CD1c-positive myeloid dendritic cell (primary cell): ENCODE measurements around the gene ARPC5L.
"Not testable (repeated sequence)": the region's sequence is repeated elsewhere in the genome, so short reads cannot be mapped to it uniquely, and the experiment has no call there.

ENCODE experiments used
- DNase-seq: peaks from one replicate; pipeline ENCODE4 v3.0.0-alpha.2; 2016; ENCODE audit errors: extremely low spot score

The ARPC5L gene

DNA sequence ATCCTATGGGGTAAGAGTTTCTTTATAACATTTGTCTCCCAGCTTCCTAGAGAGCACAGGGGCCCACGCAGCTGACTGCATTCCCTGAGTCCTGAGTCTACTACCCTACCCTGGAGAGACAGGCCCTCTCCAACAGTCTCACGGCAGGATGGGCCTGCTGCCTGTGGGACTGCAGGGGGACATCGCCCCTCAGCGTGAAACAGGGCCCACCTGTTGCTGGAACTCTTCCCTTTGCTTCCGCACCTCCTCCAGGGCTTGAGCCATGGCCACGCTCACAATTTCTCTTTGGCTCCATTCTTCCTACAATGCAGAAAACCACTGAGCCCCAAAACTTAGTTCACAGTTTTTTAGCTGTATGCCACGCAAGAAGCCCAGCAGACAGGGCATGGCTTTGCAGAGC is 28.2 kb downstream of the ARPC5L start:
- no peak for DNase-seq

DNA sequence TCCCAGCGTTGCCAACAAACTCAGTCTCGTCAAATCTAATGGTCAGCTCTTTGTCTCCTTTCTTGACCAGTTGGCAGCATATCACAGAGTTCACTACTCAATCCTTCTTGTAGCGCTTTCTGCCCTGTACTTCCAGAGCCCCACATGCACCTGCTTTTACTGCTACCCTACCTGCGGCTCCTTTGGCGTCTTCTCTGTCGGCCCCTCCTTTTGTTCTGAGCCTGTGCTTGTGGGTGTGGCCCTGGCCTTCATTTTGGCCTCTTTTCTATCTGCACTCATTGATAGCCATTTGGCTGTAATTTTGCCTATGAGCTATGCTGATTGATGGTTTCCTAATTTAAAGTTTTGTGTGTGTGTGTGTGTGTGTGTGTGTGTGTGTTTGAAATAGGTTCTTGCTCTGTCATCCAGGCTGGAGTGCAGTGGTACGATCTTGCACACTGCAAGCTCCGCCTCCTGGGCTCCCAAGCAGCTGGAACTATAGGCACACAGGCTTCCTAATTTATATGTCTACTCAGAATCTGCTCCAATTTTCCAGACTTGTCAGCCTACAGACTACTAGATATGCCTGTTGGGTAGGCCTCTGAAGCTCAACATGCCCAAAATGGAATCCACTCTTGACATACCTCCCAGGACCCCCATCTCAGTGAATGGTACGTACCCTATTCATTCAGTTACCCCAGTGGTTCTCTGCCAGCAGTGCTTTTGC is 32.3 kb downstream of the ARPC5L start:
- DNase-seq, result no peak

DNA sequence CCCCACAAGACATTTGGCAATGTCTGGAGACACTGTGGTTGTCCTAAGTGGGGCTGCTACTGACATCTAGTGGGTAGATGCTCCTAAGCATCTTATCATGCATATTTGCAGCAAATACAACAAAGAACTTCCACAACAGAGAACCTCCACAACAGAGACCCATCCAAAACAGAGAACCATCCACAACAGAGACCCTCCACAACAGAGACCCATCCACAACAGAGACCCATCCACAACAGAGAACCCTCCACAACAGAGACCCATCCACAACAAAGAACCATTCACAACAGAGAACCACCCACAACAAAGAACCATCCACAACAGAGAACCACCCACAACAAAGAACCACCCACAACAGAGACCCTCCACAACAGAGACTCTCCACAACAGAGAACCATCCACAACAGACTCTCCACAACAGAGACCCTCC is 32.8 kb downstream of the ARPC5L start:
- DNase-seq, result peak; percentile 33

DNA sequence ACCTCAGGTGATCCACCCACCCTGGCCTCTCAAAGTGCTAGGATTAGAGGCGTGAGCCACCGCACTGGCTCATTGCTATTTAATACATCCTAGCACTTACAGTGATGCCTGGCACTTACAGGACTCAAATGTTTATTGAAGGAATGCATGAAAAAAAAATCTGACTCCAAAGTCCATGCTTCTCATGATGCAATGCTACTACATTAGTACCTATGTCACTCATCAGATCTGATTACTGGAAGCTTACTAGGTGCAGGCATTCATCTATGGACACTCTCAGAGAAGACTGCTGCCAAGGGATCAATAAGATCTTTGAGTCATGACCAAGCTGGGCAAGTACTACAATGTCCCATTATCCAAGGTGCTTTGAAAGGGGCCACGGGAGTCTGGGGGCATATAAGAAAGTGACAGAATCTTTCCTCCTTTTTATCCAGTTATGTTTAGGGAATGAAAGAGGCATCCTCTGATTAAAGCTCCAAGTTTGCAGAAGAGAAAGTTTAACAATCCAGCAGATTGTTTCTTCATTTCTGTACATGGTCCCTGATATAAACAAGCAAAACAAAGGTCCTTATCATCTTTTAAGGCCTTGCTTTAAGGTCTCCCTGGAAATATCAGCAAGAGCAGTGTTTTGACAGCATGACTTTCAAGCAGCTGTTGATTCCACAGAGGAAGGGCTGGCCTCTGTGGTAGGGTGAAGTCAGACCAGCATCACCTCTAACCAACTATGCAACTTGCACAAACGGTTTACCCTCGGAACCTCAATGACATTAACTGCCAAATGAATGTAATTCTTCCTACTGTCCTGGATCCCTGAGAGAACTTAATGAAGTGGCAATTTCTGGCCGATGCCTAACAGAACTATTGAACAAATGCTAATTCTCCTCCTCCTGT is 35.9 kb downstream of the ARPC5L start:
- no peak for DNase-seq

DNA sequence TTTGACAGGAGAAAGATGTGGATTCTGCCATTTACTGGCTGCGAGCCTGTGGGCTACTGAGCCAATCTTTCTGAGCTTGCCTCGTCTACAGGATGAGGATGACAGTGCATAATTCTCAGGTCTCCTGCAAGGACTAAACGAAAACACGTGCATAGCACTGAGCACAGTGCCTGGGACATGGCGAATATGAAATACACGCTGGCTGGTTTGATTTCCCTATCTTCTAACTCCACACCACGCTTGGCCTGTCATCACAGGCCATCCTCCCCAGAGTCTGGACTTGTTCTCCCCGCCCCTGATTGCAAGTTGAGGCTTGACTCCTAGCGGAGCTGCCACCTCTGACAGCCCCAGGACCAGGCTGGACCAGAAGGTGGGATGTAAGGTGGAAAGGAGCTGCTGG is 37.9 kb downstream of the ARPC5L start:
- no peak for DNase-seq

DNA sequence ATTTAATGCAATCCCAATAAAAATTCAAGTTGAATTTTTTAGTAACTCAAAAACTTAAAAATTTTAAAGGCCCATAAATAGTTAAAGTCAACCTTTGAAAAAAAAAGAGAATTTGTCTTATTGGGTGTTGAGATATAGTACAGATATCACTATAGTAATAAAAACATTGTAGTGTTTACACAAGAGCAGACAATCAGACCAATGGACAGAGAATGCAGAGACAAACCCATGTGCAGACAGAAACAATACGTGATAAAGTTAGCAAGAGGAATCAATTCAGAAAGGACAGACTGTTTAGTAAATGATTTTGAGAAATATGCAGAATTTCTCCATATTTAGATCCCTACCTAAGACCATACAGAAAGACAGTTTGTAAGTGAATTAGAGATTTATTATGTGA is 45.0 kb downstream of the ARPC5L start:
- no peak for DNase-seq

DNA sequence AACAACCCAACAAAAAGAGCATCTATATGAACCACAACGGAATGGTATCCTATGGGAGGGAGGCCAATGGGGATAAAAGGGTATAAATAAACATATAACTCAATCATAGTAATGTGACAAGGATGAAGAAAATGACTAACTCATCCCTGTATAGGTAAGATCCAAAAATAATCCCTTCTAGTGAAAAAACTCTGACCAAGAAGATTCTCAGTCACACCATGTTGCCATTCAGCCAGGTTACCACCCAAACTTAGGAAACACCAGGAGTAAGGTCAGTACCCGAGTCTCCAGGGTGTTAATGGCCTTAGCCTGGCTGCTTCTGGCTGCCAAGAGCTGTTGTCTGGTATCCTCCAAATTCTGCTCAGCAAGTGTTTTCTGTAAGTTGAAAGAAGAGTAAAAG is 46.2 kb downstream of the ARPC5L start:
- DNase-seq, result no peak

DNA sequence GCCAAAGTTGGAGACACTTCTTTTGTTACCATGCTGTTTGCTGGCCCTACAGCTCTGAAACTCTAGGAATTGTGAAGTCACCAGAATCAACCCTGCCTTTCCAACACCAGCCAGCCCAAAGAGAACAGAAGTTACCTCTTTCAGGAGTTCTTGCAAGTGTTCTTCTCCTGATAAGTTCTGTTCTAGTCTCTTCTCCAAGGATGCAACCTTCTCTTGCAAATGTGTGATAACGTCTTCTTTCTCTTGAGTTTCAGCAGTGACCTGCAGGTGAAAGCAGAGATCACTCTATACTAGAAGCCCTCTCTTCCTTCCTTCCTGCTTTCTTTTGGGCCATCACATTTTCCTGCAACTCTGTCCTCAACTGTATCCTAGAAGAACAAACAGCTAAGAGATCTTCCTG is 49.8 kb downstream of the ARPC5L start:
- DNase-seq, result no peak

DNA sequence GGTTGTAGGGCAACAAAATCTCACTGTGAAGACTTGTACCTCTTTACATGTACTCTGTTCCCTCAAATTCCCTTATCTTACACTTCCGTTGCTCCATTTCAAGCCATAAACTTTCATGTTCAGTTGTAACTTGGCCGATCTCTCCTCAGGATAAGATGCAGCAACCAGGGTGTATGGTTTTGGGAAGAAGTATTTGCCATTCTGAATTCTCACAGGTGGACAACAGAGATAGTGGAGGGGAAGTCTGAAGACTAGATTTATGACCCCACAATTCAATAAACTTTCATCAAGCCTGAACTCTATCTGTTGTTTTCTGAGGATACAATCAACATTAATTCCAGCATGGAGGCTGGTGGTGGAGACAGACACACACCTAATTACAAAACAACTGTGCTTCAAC is 51.4 kb downstream of the ARPC5L start:
- no peak for DNase-seq

DNA sequence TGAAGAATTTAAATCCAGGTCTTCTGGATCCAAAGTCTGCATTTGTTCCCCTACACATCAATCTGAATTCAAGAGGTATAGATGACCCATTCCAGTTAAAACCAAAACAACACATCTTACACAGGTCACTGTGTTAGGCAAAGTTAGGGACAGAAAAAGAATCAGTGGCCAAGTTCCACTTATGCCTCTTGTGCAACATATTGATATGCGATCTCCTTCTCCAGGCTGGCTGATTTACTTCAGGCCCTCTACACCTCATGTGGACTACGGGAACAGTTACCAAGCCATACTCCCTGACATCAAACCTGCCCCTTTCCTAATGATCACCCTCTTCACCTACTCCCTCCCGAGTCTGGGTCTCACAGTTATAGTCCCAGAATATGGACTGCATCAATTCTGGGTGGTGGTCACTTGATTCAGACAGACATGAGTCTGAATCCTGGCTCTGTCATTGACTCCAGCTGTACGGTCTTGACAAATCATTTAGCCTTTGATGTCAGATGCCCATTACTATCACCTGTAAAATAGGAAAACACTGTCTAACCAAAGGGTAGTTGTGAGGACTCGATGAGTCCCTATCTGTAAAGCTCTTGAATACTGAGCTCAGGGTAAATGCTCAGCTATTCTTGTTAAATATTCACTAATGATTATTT is 52.9 kb downstream of the ARPC5L start:
- no peak for DNase-seq

DNA sequence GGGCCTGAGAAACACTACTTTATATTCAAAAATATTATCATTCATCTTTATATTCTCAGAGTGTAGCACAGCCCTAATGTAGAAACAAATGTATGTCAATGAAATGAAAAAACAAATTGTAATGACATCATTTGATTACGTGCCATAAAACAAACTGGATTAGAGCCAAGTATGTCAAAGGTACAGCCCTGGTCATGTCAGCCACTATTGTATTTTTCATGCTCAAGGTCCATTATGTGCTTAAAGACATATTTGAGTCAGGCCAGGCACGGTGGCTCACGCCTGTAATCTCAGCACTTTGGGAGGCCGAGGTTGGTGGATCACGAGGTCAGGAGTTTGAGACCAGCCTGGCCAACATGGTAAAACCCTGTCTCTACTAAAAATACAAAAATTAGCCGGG is 58.5 kb downstream of the ARPC5L start:
- not testable (repeated sequence) for DNase-seq
